Parathyroid adenoma (tissue), 2 donors: ENCODE measurements around the gene DPH3.

Source experiments
- H2AFZ ChIP-seq: fragments of 300-600 bp; sonication (generic); one replicate; pipeline ENCODE4 v1.7.0; 2017; ENCODE audit warnings: antibody characterized with exemption, mild to moderate bottlenecking
- H3K27ac ChIP-seq: fragments of 300-600 bp; sonication (generic); one replicate; pipeline ENCODE4 v1.7.0; 2017
- H3K27me3 ChIP-seq: fragments of 300-600 bp; sonication (generic); one replicate; pipeline ENCODE4 v1.7.0; 2017; ENCODE audit warnings: low read length; ENCODE audit not compliant: control insufficient read depth, insufficient read depth
- H3K36me3 ChIP-seq: fragments of 300-600 bp; sonication (generic); one replicate; pipeline ENCODE4 v1.7.0; 2017; ENCODE audit warnings: low read length; ENCODE audit not compliant: control insufficient read depth, insufficient read depth
- H3K4me1 ChIP-seq: fragments of 300-600 bp; sonication (generic); one replicate; pipeline ENCODE4 v1.7.0; 2017; ENCODE audit warnings: control low read depth
- H3K4me2 ChIP-seq: fragments of 300-600 bp; sonication (generic); one replicate; pipeline ENCODE4 v1.7.0; 2017; ENCODE audit warnings: low read length
- H3K4me3 ChIP-seq: fragments of 300-600 bp; sonication (generic); one replicate; pipeline ENCODE4 v1.7.0; 2017; ENCODE audit warnings: low read depth, low read length
- H3K79me2 ChIP-seq: fragments of 300-600 bp; sonication (generic); one replicate; pipeline ENCODE4 v1.7.0; 2017; ENCODE audit warnings: control low read depth
- H3K9ac ChIP-seq: fragments of 300-600 bp; sonication (generic); one replicate; pipeline ENCODE4 v1.7.0; 2017; ENCODE audit warnings: mild to moderate bottlenecking
- H3K9me3 ChIP-seq: fragments of 300-600 bp; sonication (generic); one replicate; pipeline ENCODE4 v1.7.0; 2017; ENCODE audit warnings: low read length; ENCODE audit not compliant: control insufficient read depth
- TF ChIP-seq, protein P1 (sequence below): fragments of 300-600 bp; sonication (generic); IDR thresholded peaks from one replicate; pipeline ENCODE4 v1.7.0; 2017; ENCODE audit warnings: antibody characterized with exemption, mild to moderate bottlenecking
- donor health status: primary hyperparathyroidism.

The DPH3 gene

GRCh38 chr3:16221990-16222389, 42.8 kb downstream of the DPH3 start:
- TF ChIP-seq, protein P1, sequence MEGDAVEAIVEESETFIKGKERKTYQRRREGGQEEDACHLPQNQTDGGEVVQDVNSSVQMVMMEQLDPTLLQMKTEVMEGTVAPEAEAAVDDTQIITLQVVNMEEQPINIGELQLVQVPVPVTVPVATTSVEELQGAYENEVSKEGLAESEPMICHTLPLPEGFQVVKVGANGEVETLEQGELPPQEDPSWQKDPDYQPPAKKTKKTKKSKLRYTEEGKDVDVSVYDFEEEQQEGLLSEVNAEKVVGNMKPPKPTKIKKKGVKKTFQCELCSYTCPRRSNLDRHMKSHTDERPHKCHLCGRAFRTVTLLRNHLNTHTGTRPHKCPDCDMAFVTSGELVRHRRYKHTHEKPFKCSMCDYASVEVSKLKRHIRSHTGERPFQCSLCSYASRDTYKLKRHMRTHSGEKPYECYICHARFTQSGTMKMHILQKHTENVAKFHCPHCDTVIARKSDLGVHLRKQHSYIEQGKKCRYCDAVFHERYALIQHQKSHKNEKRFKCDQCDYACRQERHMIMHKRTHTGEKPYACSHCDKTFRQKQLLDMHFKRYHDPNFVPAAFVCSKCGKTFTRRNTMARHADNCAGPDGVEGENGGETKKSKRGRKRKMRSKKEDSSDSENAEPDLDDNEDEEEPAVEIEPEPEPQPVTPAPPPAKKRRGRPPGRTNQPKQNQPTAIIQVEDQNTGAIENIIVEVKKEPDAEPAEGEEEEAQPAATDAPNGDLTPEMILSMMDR = no peak
- Histone ChIP-seq H3K9me3 (no peaks in the 10 kb centered on the region), H3K27ac (no peak overlapping the region), H3K9ac (no peak overlapping the region), H3K27me3 (no peaks in the 10 kb centered on the region), H3K79me2 (no peaks in the 10 kb centered on the region), H2AFZ (no peak overlapping the region), H3K4me1 (no peaks in the 10 kb centered on the region), H3K4me3 (no peak overlapping the region), H3K36me3 (no peaks in the 10 kb centered on the region), H3K4me2 (no peak overlapping the region)

GRCh38 chr3:16219777-16220176, 45.0 kb downstream of the DPH3 start:
- Histone ChIP-seq H3K4me2 (no peak overlapping the region), H2AFZ (no peak overlapping the region), H3K9ac (no peak overlapping the region), H3K4me3 (no peak overlapping the region), H3K27ac (no peak overlapping the region), H3K9me3 (no peaks in the 10 kb centered on the region), H3K79me2 (no peaks in the 10 kb centered on the region), H3K4me1 (no peaks in the 10 kb centered on the region), H3K27me3 (no peaks in the 10 kb centered on the region), H3K36me3 (no peaks in the 10 kb centered on the region)
- TF ChIP-seq, protein P1 = no peak

- Histone ChIP-seq H3K36me3 (no peaks in the 10 kb centered on the region), H3K9me3 (no peaks in the 10 kb centered on the region), H3K27ac (no peak overlapping the region), H3K9ac (no peak overlapping the region), H2AFZ (no peak overlapping the region), H3K4me2 (no peak overlapping the region), H3K4me3 (no peak overlapping the region), H3K79me2 (no peaks in the 10 kb centered on the region), H3K4me1 (no peaks in the 10 kb centered on the region), H3K27me3 (no peaks in the 10 kb centered on the region)
- TF ChIP-seq, protein P1 = no peak
Observed at GRCh38 chr3:16216373-16216935, 48.3 kb downstream of the DPH3 start.

GRCh38 chr3:16214366-16214765, 50.4 kb downstream of the DPH3 start:
- Histone ChIP-seq H2AFZ (no peak overlapping the region), H3K36me3 (no peaks in the 10 kb centered on the region), H3K9me3 (no peaks in the 10 kb centered on the region), H3K27me3 (no peaks in the 10 kb centered on the region), H3K4me3 (no peak overlapping the region), H3K9ac (no peak overlapping the region), H3K4me2 (no peak overlapping the region), H3K4me1 (no peaks in the 10 kb centered on the region), H3K79me2 (no peaks in the 10 kb centered on the region), H3K27ac (no peak overlapping the region)
- TF ChIP-seq, protein P1 = no peak

- H3K79me2 ChIP-seq = no peaks in the 10 kb centered on the region
- H3K4me2 ChIP-seq = no peak overlapping the region
- H3K4me3 ChIP-seq = no peak overlapping the region
- H3K36me3 ChIP-seq = no peaks in the 10 kb centered on the region
- H3K27me3 ChIP-seq = no peaks in the 10 kb centered on the region
- H3K9me3 ChIP-seq = no peaks in the 10 kb centered on the region
- no peak overlapping the region for H2AFZ ChIP-seq
- TF ChIP-seq, protein P1 = no peak
- no peak overlapping the region for H3K9ac ChIP-seq
- H3K27ac ChIP-seq = no peak overlapping the region
- H3K4me1 ChIP-seq = no peaks in the 10 kb centered on the region
Observed at GRCh38 chr3:16211176-16211904, 53.4 kb downstream of the DPH3 start.
